ENCODE data around the gene USP31. TPM values are rescaled to one million over a fixed set of nuclear protein-coding genes. Genes with fewer than 3 reads are reported as not detected.

Gene USP31
- total RNA-seq, 1 experiment from 2014 or later, result 23.6 TPM

DNA sequence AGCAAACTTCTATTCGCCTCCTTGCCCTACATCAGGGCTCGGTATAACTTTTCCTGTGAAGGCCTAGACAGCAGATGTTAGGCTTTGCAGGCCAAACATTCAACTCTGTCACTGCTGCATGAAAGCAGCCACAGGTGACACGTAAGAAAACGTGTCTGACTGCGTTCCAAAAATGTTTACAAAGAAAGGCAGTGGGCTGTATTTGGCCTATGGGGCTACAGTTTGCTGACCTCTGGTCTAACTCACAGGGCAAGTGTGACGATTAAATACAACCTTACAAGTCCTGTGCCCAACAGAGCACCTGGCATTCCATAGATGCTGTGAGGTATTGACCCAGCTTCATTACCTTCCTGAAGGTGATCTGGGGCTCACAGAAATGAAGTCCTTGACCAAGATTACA is 79.4 kb downstream of the USP31 start:
- intact Hi-C loops (cut with micrococcal nuclease; ENCODE audit: unreplicated experiment), result no loop called here
- Mint-ChIP-seq H3K4me3 (ENCODE audit: low read depth, unreplicated experiment) (no peak overlapping the region), H3K36me3 (ENCODE audit: insufficient read depth, unreplicated experiment) (peaks cover 23% of the 10 kb centered on the region), H3K27me3 (ENCODE audit: unreplicated experiment) (no peaks in the 10 kb centered on the region), H3K4me1 (ENCODE audit: low read depth, unreplicated experiment) (peaks cover 8% of the 10 kb centered on the region), H3K9me3 (ENCODE audit: low read depth, unreplicated experiment) (no peaks in the 10 kb centered on the region), H3K27ac (ENCODE audit: unreplicated experiment) (no peak overlapping the region)
- DNase-seq, result no peak
- CTCF ChIA-PET, result no interaction called here
- BruUV-seq (replicated peaks), result no TSS peak
- TF ChIP-seq, protein P1, sequence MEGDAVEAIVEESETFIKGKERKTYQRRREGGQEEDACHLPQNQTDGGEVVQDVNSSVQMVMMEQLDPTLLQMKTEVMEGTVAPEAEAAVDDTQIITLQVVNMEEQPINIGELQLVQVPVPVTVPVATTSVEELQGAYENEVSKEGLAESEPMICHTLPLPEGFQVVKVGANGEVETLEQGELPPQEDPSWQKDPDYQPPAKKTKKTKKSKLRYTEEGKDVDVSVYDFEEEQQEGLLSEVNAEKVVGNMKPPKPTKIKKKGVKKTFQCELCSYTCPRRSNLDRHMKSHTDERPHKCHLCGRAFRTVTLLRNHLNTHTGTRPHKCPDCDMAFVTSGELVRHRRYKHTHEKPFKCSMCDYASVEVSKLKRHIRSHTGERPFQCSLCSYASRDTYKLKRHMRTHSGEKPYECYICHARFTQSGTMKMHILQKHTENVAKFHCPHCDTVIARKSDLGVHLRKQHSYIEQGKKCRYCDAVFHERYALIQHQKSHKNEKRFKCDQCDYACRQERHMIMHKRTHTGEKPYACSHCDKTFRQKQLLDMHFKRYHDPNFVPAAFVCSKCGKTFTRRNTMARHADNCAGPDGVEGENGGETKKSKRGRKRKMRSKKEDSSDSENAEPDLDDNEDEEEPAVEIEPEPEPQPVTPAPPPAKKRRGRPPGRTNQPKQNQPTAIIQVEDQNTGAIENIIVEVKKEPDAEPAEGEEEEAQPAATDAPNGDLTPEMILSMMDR (IDR thresholded peaks at IDR 0.05; ENCODE audit: unreplicated experiment), result no peak

DNA sequence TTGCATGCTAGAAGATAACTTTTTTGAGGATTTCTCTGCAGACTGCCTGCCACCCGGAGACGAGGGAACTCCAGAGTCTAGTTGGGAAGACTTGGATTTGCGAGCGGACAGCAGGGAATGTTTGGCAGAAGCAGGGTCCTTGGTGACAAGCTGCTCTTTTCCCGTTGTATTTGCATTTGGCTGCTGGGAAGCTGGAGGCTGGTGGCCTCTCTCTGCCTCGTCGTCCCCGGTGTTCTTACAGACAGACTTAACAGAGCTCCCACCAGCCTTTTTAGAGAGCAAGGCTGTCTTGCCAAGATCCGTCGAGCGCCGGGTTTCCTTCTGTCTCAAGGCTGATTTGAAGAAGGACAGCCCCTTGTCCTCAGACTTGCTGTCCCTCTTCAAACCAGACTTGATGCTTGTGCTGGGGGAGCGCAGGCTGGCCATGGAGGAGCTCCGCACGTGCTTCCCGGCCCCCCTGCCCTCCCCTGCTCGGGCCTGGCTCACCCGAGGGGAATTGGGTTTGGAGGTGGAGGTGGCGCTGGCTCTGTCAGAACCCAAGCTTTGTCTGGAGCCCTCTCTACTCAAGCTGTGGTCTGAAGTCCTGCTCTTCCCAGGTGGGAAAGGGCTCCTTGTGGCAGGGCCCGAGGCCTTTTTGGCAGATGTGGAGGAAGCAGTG is 81.0 kb downstream of the USP31 start:
- Mint-ChIP-seq H3K27me3 (ENCODE audit: unreplicated experiment) (no peaks in the 10 kb centered on the region), H3K36me3 (ENCODE audit: insufficient read depth, unreplicated experiment) (peaks cover 23% of the 10 kb centered on the region), H3K4me3 (ENCODE audit: low read depth, unreplicated experiment) (no peak overlapping the region), H3K9me3 (ENCODE audit: low read depth, unreplicated experiment) (no peaks in the 10 kb centered on the region), H3K4me1 (ENCODE audit: low read depth, unreplicated experiment) (peaks cover 8% of the 10 kb centered on the region), H3K27ac (ENCODE audit: unreplicated experiment) (no peak overlapping the region)
- BruUV-seq (replicated peaks), result no TSS peak
- intact Hi-C loops (cut with micrococcal nuclease; ENCODE audit: unreplicated experiment), result no loop called here
- TF ChIP-seq, protein P1 (IDR thresholded peaks at IDR 0.05; ENCODE audit: unreplicated experiment), result no peak
- CTCF ChIA-PET, result no interaction called here
- no peak for DNase-seq

DNA sequence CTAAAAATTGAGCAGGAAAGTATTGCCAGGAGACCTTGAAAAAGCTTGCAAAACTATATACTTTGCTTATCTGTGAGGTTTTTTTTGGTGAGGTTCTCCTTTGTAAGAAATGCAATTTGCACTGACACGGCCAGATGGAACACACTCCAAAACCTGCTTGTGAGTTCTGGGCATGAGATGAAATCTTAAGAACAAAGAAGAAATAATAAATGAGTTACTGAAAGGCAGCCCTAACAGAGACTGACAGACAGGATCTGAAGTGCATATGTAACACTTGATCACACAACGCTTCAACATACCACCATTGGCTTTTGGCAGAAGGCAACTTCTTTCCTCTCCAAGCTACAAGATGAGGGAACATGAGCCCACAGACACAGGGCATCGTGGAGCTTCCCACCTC is 82.6 kb downstream of the USP31 start:
- no peaks in the 10 kb centered on the region for H3K9me3 Mint-ChIP-seq (ENCODE audit: low read depth, unreplicated experiment)
- CTCF ChIA-PET, result interaction anchor here (0.7 kb wide), 1 partner anchor 108 kb away, joined by 3 read pairs; no protein-coding TSS in a partner anchor
- BruUV-seq (replicated peaks), result no TSS peak
- H3K36me3 Mint-ChIP-seq (ENCODE audit: insufficient read depth, unreplicated experiment), result peaks cover 23% of the 10 kb centered on the region
- TF ChIP-seq, protein P1 (IDR thresholded peaks at IDR 0.05; ENCODE audit: unreplicated experiment), result no peak
- H3K4me3 Mint-ChIP-seq (ENCODE audit: low read depth, unreplicated experiment), result no peak overlapping the region
- intact Hi-C loops (cut with micrococcal nuclease; ENCODE audit: unreplicated experiment), result no loop called here
- H3K4me1 Mint-ChIP-seq (ENCODE audit: low read depth, unreplicated experiment), result no peaks in the 10 kb centered on the region
- no peaks in the 10 kb centered on the region for H3K27me3 Mint-ChIP-seq (ENCODE audit: unreplicated experiment)
- no peak for DNase-seq
- H3K27ac Mint-ChIP-seq (ENCODE audit: unreplicated experiment), result no peak overlapping the region

DNA sequence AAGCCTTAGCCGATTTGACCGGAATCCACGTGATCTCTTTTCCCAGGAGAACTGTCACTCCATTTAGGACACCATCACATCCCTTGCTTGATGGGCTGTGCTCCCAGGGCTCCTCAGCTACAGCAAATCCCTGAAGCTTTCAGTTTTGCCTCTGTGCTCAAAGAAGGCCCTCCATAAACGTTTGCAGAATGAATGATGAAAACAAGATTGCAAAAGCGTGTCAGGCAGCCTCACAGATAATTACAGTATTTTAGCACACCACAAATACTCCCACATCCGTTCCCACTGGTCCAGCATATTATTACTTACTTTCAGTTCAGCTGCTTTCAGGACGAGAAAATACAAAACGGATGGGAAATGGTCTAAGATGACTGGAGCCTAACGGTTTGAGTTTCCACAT is 84.6 kb downstream of the USP31 start:
- no peak overlapping the region for H3K4me3 Mint-ChIP-seq (ENCODE audit: low read depth, unreplicated experiment)
- no peak for DNase-seq
- TF ChIP-seq, protein P1 (IDR thresholded peaks at IDR 0.05; ENCODE audit: unreplicated experiment), result no peak
- CTCF ChIA-PET, result no interaction called here
- H3K4me1 Mint-ChIP-seq (ENCODE audit: low read depth, unreplicated experiment), result no peaks in the 10 kb centered on the region
- no peak overlapping the region for H3K27ac Mint-ChIP-seq (ENCODE audit: unreplicated experiment)
- intact Hi-C loops (cut with micrococcal nuclease; ENCODE audit: unreplicated experiment), result no loop called here
- H3K27me3 Mint-ChIP-seq (ENCODE audit: unreplicated experiment), result peaks cover under 1% of the 10 kb centered on the region
- no TSS peak for BruUV-seq (replicated peaks)
- no peaks in the 10 kb centered on the region for H3K9me3 Mint-ChIP-seq (ENCODE audit: low read depth, unreplicated experiment)
- H3K36me3 Mint-ChIP-seq (ENCODE audit: insufficient read depth, unreplicated experiment), result peaks cover 28% of the 10 kb centered on the region

Data from Calu3 (cell line).